Measurements from ENCODE around the gene MT1HL1. TPM values are rescaled to one million over a fixed set of nuclear protein-coding genes. Genes with fewer than 3 reads are reported as not detected.

MT1HL1 gene
- total and polyA plus RNA-seq, 2 of the 8 experiments (the other 6 are each of a cell fraction or from before 2014, with no cell fraction given): not detected

GRCh38 chr1:237041461-237041794, 37.2 kb upstream of the MT1HL1 start:
- H3K36me3 ChIP-seq (ENCODE audit: control insufficient read depth in 2 of 4, insufficient read depth in 4 of 4, low read length in 3 of 4): no peaks in the 10 kb centered on the region
- no peak overlapping the region for H2BK12ac ChIP-seq (ENCODE audit: low read depth, low read length)
- peaks cover 4% of the 10 kb centered on the region; the same call in 1 of the 2 replicates for H3K79me1 ChIP-seq (ENCODE audit: low read depth, low read length)
- no peak overlapping the region for H3K56ac ChIP-seq (replicated peaks; ENCODE audit: insufficient read length, low read depth, low read length)
- peaks cover 1 to 36% (median 25%) of the 10 kb centered on the region in 4 experiments for H3K27me3 ChIP-seq (replicated peaks in 1 of 4; ENCODE audit: control insufficient read depth in 3 of 4, extremely low read depth in 1 of 4, insufficient read depth in 3 of 4, low read length in 3 of 4)
- H3K14ac ChIP-seq (ENCODE audit: insufficient read length): no peak overlapping the region
- no peak overlapping the region for H2BK20ac ChIP-seq (ENCODE audit: low read length)
- peaks cover 4 to 29% (median 10%) of the 10 kb centered on the region in 4 experiments; a peak in 6 of 7 replicates for H3K4me1 ChIP-seq (replicated peaks in 1 of 4; ENCODE audit: control insufficient read depth in 3 of 4, insufficient read depth in 4 of 4, low read length in 3 of 4)
- DNase-seq (ENCODE audit: low read depth in 1 of 2, low spot score in 2 of 2): no peak
- peaks cover 0 to 7% of the 10 kb centered on the region in 2 experiments for H4K20me1 ChIP-seq (replicated peaks in 1 of 2; ENCODE audit: control insufficient read depth in 1 of 2, insufficient read depth in 2 of 2, low read length in 2 of 2)
- no peak overlapping the region for H3K18ac ChIP-seq (ENCODE audit: extremely low read depth, low read length)
- no peak overlapping the region for H2BK120ac ChIP-seq (replicated peaks; ENCODE audit: low read depth, low read length)
- H4K5ac ChIP-seq (ENCODE audit: insufficient read length, low read depth, low read length): no peak overlapping the region
- ChIA-PET CTCF (ENCODE audit: partially characterized antibody) (interaction anchor here (0.9 to 2.2 kb wide), 8 partner anchors 8 to 352 kb away, joined by 4 to 10 read pairs (median 5); no protein-coding TSS in a partner anchor), POLR2A (ENCODE audit: partially characterized antibody) (interaction anchor here (1.2 to 1.9 kb wide), 4 partner anchors 9 to 317 kb away, joined by 3 to 14 read pairs (median 3); no protein-coding TSS in a partner anchor)
- peaks cover 18% of the 10 kb centered on the region for H3K23me2 ChIP-seq (ENCODE audit: low read depth, low read length)
- no peak overlapping the region for H4K8ac ChIP-seq (ENCODE audit: extremely low read depth, insufficient read depth, low read length)
- H2BK5ac ChIP-seq (ENCODE audit: low read depth, low read length): no peak overlapping the region
- FAIRE-seq: peak; percentile 32
- peak overlapping the region; percentile 35 to 58 (median 48); a peak in 6 of 8 replicates for H3K4me3 ChIP-seq (ENCODE audit: extremely low read depth in 1 of 4, insufficient read depth in 2 of 4, low read depth in 3 of 4, low read length in 4 of 4)
- H3K4me2 ChIP-seq (ENCODE audit: insufficient read depth in 1 of 2, low read depth in 2 of 2, low read length in 2 of 2): peak overlapping the region; percentile 89 to 100
- no peak overlapping the region for H3K27ac ChIP-seq (ENCODE audit: low read depth, low read length)
- H2AFZ ChIP-seq (ENCODE audit: low read length): 0 out of 2 replicates have a peak overlapping the region, but pooled peaks have one; percentile 48
- H3K4ac ChIP-seq (replicated peaks; ENCODE audit: insufficient read length, low read depth, low read length): no peak overlapping the region
- H3K9me3 ChIP-seq (ENCODE audit: insufficient read depth in 2 of 2, low read depth in 1 of 2, low read length in 1 of 2): no peaks in the 10 kb centered on the region
- 49% methylated on average over 7 of the region's 7 CpGs; no CpG with 5 or more reads in 1 of the 2 experiments for WGBS, 2 experiments (ENCODE audit: extremely low coverage in 1 of 2, insufficient coverage in 1 of 2, insufficient read length in 1 of 2, insufficient replicate concordance in 2 of 2, low coverage in 1 of 2, low lambda C conversion rate in 2 of 2, missing lambda C conversion rate in 1 of 2)
- H3K79me2 ChIP-seq (ENCODE audit: control insufficient read depth in 1 of 2, insufficient read depth in 2 of 2, low read length in 2 of 2): peaks cover 0 to 14% of the 10 kb centered on the region in 2 experiments; a peak in 2 of 4 replicates
- H2BK15ac ChIP-seq (ENCODE audit: low read length): no peak overlapping the region
- no peak overlapping the region for H2AK5ac ChIP-seq (ENCODE audit: low read depth, low read length)
- H3K9ac ChIP-seq (replicated peaks in 1 of 4; ENCODE audit: extremely low read depth in 1 of 4, low read depth in 3 of 4, low read length in 3 of 4): no peak overlapping the region
- H3K23ac ChIP-seq (ENCODE audit: insufficient read length): no peak overlapping the region
- no peak overlapping the region for H4K91ac ChIP-seq (replicated peaks; ENCODE audit: insufficient read length, low read length)
- TF ChIP-seq JUND (IDR thresholded peaks at IDR 0.05; ENCODE audit: low read length): no peak
- TF ChIP-seq E2F6 (IDR thresholded peaks at IDR 0.05): no peak
- no peak for TF ChIP-seq BCL11A (IDR thresholded peaks at IDR 0.05; ENCODE audit: low read depth in 2 of 2, low read length in 2 of 2)
- TF ChIP-seq MAFK (IDR thresholded peaks at IDR 0.05; ENCODE audit: low read depth, low read length): no peak
- TF ChIP-seq MAX (IDR thresholded peaks at IDR 0.05): no peak
- TF ChIP-seq CHD1 (IDR thresholded peaks at IDR 0.05; ENCODE audit: low read depth, low read length): no peak
- TF ChIP-seq NANOG (IDR thresholded peaks at IDR 0.05; ENCODE audit: insufficient read depth, low read depth, low read length, poor library complexity, severe bottlenecking): no peak
- no peak for TF ChIP-seq CBX5 (IDR thresholded peaks at IDR 0.05; ENCODE audit: low read depth, low read length)
- no peak for TF ChIP-seq CHD2 (IDR thresholded peaks at IDR 0.05; ENCODE audit: low read length)
